ENCODE results near the gene SLC27A1.
A peak's percentile ranks its signal among the peaks of the same experiment; 100 is the strongest.

The SLC27A1 gene

DNA sequence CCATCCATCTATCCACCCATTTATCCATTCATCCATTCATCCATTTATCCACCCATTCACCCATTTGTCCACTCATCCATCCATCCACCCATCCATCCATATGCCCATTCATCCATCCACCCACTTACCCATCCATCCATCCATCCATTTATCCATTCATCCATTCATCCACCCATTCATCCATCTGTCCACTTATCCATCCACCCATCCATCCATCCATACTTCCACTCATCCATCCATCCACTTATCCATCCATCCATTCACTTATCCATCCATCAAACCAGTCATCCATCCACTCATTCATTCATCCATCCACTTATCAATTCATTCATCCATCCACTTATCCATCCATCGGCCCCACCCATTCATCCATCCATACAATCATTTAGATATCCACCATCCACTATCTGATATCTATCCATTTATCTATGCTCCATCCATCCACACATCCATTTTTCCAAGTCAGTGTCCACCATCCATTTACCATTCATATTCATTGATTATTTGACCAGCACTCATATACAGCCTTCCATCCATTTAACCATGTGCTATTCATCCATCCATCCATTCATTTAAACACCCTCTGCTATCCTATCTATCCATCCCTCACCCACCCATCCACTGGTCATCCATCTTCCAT, 24.7 kb upstream of the SLC27A1 start:
- no peaks in the 10 kb centered on the region for H3K27me3 ChIP-seq (ENCODE audit: control insufficient read depth in 1 of 2, insufficient read depth in 2 of 2, low read length in 2 of 2)
- H3K36me3 ChIP-seq (ENCODE audit: insufficient read depth, low read length) = no peaks in the 10 kb centered on the region
- H3K9me3 ChIP-seq (ENCODE audit: low read length) = no peaks in the 10 kb centered on the region
- H3K4me1 ChIP-seq (ENCODE audit: insufficient read depth, low read length) = no peaks in the 10 kb centered on the region
- no peak overlapping the region for H3K4me3 ChIP-seq (ENCODE audit: low read depth in 1 of 2, low read length in 2 of 2)
- H3K9ac ChIP-seq (ENCODE audit: low read length) = no peak overlapping the region
- H3K27ac ChIP-seq (ENCODE audit: low read depth, low read length) = no peak overlapping the region

DNA sequence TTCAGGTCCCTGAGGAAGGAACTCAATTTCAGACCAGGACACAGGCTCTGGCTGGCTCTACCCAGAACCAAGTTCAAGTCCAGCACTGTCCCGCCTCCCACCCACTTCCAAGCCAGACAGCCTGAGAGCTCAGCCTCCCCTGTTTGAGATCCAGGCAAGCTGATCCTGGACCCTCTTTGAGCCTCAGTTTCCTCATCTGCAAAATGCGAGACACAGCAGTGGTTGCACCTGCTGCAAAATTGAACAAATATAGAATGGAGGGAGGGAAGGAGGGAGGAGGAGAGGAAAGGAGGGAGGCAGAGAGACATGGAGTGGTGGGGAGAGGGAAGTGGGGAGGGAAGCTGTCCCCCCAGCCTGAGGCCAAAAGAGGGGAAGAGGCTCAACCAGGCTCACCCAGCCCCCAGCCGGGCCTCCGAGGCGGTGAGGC, 22.6 kb upstream of the SLC27A1 start:
- Histone ChIP-seq H3K4me3 (ENCODE audit: low read depth in 1 of 2, low read length in 2 of 2) (no peak overlapping the region), H3K36me3 (ENCODE audit: insufficient read depth, low read length) (no peaks in the 10 kb centered on the region), H3K9me3 (ENCODE audit: low read length) (no peaks in the 10 kb centered on the region), H3K27me3 (ENCODE audit: control insufficient read depth in 1 of 2, insufficient read depth in 2 of 2, low read length in 2 of 2) (no peaks in the 10 kb centered on the region), H3K4me1 (ENCODE audit: insufficient read depth, low read length) (no peaks in the 10 kb centered on the region), H3K9ac (ENCODE audit: low read length) (no peak overlapping the region), H3K27ac (ENCODE audit: low read depth, low read length) (no peak overlapping the region)

DNA sequence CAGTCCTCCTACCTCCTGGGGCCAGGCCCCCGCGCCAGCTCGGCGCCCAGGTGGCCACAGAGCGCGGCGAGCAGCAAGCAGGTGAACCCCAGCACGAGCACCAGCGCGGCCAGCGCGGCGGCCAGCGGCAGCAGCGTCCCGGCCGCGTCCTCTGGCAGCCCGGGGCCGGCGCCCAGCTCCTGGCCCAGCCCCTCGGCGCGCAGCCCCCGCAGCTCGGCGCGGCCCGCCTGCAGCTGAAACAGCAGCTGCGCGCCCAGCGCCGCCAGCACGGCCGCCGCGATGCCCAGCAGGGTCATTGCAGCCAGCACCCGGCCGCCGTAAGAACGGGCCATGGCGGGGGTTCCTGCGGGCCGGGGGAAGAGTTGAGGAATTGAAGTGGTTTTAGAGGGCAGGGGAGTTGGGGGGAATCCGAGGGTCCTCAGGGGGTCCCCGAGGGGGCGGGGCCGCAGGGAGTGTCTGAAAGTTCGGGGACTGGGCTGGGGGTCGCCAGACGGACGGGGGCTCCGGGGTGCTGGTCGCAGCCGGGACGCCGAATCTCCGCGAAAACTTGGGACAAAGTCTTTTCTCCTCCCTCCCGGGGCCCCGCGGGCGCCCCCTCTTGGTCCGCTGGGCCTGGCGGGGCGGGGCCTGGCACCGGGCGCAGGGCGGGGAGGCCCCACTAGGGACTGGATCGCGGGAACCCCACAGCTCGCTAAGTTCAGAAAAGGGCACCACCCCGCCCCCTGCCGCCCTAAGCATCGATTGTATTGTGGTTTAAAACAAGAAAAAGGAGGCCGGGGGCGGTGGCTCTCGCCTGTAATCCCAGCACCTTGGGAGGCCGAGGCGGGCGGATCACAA, 22.0 kb upstream of the SLC27A1 start, which contains the start of gene TMEM221:
TMEM221 (minus strand) TSS at position 538 of the 837 bp plus-strand sequence; CDS start at position 332, 206 bp downstream.
- Histone ChIP-seq H3K4me3 (ENCODE audit: low read depth in 1 of 2, low read length in 2 of 2) (peak within 1 kb of the TSS in 1 of 2 donors; percentile 61), H3K4me1 (ENCODE audit: insufficient read depth, low read length) (no peaks in the 10 kb centered on the region), H3K9ac (ENCODE audit: low read length) (no peak within 1 kb of the TSS), H3K27me3 (ENCODE audit: control insufficient read depth in 1 of 2, insufficient read depth in 2 of 2, low read length in 2 of 2) (no peaks in the 10 kb centered on the region), H3K9me3 (ENCODE audit: low read length) (no peaks in the 10 kb centered on the region), H3K27ac (ENCODE audit: low read depth, low read length) (no peak within 1 kb of the TSS), H3K36me3 (ENCODE audit: insufficient read depth, low read length) (no peaks in the 10 kb centered on the region)

DNA sequence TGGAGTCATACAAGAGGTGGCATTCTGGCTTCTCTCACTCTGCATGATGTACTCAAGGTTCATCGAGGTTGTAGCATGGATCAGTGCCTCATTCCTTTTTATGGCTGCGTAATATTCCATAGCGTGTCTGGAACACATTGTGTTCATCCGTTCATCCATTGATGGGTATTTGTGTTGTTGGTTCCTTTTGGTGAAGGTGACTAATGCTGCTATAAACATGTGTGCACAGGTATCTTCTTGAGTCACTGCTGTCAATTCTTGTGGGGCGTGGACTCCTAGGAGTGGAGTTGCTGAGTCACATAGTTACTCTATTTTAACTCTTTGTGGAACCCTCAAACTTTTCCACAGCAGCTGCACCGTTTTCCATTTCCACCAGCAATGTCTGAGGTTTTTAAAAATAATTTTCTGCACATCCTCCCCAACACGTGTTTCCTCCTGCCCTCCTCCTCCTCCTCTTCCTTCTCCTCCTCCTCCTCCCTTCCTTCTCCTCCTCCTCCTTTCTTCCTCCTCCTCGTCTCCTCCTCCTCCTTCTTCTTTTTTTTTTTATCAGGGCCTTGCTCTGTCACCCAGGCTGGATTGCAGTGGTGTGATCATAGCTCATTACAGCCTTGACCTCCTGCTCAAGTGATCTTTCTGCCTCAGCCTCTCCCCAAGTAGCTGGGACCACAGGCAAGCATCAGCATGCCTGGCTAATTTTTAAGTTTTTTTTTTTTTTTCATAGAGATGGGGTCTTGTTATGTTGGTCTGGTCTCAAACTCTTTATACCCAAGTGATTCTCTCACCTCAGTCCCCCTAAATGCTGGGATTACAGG, 19.9 kb upstream of the SLC27A1 start:
- H3K4me3 ChIP-seq (ENCODE audit: low read depth in 1 of 2, low read length in 2 of 2) = no peak overlapping the region
- H3K4me1 ChIP-seq (ENCODE audit: insufficient read depth, low read length) = no peaks in the 10 kb centered on the region
- H3K36me3 ChIP-seq (ENCODE audit: insufficient read depth, low read length) = no peaks in the 10 kb centered on the region
- H3K9ac ChIP-seq (ENCODE audit: low read length) = no peak overlapping the region
- H3K27me3 ChIP-seq (ENCODE audit: control insufficient read depth in 1 of 2, insufficient read depth in 2 of 2, low read length in 2 of 2) = peaks cover 7 to 10% of the 10 kb centered on the region in 2 donors
- no peak overlapping the region for H3K27ac ChIP-seq (ENCODE audit: low read depth, low read length)
- no peaks in the 10 kb centered on the region for H3K9me3 ChIP-seq (ENCODE audit: low read length)

DNA sequence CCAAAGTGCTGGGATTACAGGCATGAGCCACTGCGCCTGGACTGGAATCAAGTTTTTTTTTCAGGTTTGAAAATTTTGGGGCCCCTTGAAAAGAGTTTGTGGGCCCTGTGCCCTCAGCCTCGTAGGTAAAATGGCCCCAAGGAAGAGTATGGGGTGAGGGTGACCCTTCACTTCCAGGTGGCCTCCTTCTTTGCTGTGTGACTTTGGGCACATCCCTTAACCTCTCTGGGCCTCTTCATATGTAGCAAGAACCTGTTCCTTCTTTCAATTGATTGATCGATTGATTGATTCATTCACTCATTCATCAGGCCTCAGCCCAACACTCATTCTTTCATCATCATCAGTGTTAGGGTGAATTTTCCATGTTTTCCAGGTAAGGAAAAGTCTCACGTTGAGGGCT, 18.5 kb upstream of the SLC27A1 start:
- Histone ChIP-seq H3K27ac (ENCODE audit: low read depth, low read length) (no peak overlapping the region), H3K27me3 (ENCODE audit: control insufficient read depth in 1 of 2, insufficient read depth in 2 of 2, low read length in 2 of 2) (peaks cover 7 to 23% of the 10 kb centered on the region in 2 donors), H3K9me3 (ENCODE audit: low read length) (no peaks in the 10 kb centered on the region), H3K36me3 (ENCODE audit: insufficient read depth, low read length) (no peaks in the 10 kb centered on the region), H3K4me1 (ENCODE audit: insufficient read depth, low read length) (no peaks in the 10 kb centered on the region), H3K4me3 (ENCODE audit: low read depth in 1 of 2, low read length in 2 of 2) (no peak overlapping the region), H3K9ac (ENCODE audit: low read length) (no peak overlapping the region)

GRCh38 chr19:17454576-17455071, 15.7 kb upstream of the SLC27A1 start:
- Histone ChIP-seq H3K27ac (ENCODE audit: low read depth, low read length) (no peak overlapping the region), H3K4me3 (ENCODE audit: low read depth in 1 of 2, low read length in 2 of 2) (no peak overlapping the region), H3K4me1 (ENCODE audit: insufficient read depth, low read length) (no peaks in the 10 kb centered on the region), H3K36me3 (ENCODE audit: insufficient read depth, low read length) (no peaks in the 10 kb centered on the region), H3K9ac (ENCODE audit: low read length) (no peak overlapping the region), H3K27me3 (ENCODE audit: control insufficient read depth in 1 of 2, insufficient read depth in 2 of 2, low read length in 2 of 2) (peaks cover 7 to 29% of the 10 kb centered on the region in 2 donors), H3K9me3 (ENCODE audit: low read length) (no peaks in the 10 kb centered on the region)

DNA sequence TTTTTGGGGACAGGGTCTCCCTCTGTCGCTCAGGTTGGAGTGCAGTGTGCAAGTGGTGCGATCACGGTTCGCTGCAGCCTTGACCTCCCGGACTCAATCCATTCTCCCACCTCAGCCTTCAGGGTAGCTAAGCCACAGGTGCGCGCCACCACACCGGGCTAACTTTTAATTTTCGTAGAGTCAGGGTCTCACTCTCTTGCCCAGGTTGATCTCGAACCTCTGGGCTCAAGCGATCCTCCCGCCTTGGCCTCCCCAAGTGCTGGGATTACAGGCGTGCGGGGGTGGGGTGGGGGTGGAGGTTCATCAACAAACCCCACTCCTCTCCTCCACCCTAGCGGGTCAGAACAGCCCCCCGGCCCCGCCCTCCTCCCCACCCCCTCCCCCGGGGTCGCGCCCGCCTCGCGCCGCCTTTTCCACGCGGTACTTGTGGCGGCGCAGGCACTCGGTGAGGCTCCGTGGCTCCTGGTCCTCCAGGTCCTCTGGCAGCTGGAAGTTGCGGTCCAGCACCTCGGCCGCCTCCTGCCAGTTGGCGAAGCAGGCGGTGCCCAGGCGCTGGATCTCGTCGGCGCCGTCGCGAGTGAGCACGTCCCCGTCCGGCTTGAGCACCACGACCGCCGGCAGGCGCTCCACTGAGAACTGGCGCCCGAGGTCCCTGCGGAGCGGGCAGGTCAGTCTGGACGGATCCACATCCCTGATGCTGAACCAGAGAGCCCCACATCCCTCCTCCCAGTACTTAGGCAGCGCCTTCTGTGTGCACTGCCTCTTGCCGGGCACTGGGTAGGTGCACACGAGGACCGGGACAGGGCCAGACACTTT, 14.8 kb upstream of the SLC27A1 start:
- no peaks in the 10 kb centered on the region for H3K9me3 ChIP-seq (ENCODE audit: low read length)
- no peak overlapping the region for H3K4me3 ChIP-seq (ENCODE audit: low read depth in 1 of 2, low read length in 2 of 2)
- H3K9ac ChIP-seq (ENCODE audit: low read length) = no peak overlapping the region
- no peak overlapping the region for H3K27ac ChIP-seq (ENCODE audit: low read depth, low read length)
- no peaks in the 10 kb centered on the region for H3K4me1 ChIP-seq (ENCODE audit: insufficient read depth, low read length)
- H3K36me3 ChIP-seq (ENCODE audit: insufficient read depth, low read length) = no peaks in the 10 kb centered on the region
- peaks cover 7 to 36% of the 10 kb centered on the region in 2 donors for H3K27me3 ChIP-seq (ENCODE audit: control insufficient read depth in 1 of 2, insufficient read depth in 2 of 2, low read length in 2 of 2)

DNA sequence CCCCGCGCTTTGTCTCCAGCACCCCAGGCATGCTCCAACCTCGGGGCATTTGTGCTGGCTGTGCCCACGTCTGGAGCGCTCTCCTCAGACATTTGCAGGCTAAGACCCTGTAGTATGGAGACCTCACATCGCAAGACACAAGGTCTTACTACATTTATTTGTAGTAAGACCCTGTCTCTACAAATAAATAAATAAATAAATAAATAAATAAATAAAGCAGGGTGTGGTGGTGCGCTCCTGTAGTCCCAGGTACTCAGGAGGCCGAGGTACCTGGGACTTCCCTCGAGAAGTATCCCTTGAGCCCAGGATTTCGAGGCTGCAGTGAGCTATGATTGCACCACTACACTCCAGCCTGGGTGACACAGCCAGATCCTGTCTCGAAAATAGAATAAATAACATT, 14.2 kb upstream of the SLC27A1 start:
- Histone ChIP-seq H3K9ac (ENCODE audit: low read length) (no peak overlapping the region), H3K27me3 (ENCODE audit: control insufficient read depth in 1 of 2, insufficient read depth in 2 of 2, low read length in 2 of 2) (peaks cover 7 to 41% of the 10 kb centered on the region in 2 donors), H3K4me3 (ENCODE audit: low read depth in 1 of 2, low read length in 2 of 2) (no peak overlapping the region), H3K9me3 (ENCODE audit: low read length) (no peaks in the 10 kb centered on the region), H3K27ac (ENCODE audit: low read depth, low read length) (no peak overlapping the region), H3K4me1 (ENCODE audit: insufficient read depth, low read length) (no peaks in the 10 kb centered on the region), H3K36me3 (ENCODE audit: insufficient read depth, low read length) (no peaks in the 10 kb centered on the region)

GRCh38 chr19:17457616-17458015, 12.7 kb upstream of the SLC27A1 start:
- H3K4me1 ChIP-seq (ENCODE audit: insufficient read depth, low read length) = no peaks in the 10 kb centered on the region
- peaks cover 7 to 41% of the 10 kb centered on the region in 2 donors for H3K27me3 ChIP-seq (ENCODE audit: control insufficient read depth in 1 of 2, insufficient read depth in 2 of 2, low read length in 2 of 2)
- no peak overlapping the region for H3K9ac ChIP-seq (ENCODE audit: low read length)
- H3K27ac ChIP-seq (ENCODE audit: low read depth, low read length) = no peak overlapping the region
- no peak overlapping the region for H3K4me3 ChIP-seq (ENCODE audit: low read depth in 1 of 2, low read length in 2 of 2)
- no peaks in the 10 kb centered on the region for H3K9me3 ChIP-seq (ENCODE audit: low read length)
- no peaks in the 10 kb centered on the region for H3K36me3 ChIP-seq (ENCODE audit: insufficient read depth, low read length)

- H3K9me3 ChIP-seq (ENCODE audit: low read length) = no peaks in the 10 kb centered on the region
- H3K4me1 ChIP-seq (ENCODE audit: insufficient read depth, low read length) = no peaks in the 10 kb centered on the region
- H3K36me3 ChIP-seq (ENCODE audit: insufficient read depth, low read length) = no peaks in the 10 kb centered on the region
- H3K4me3 ChIP-seq (ENCODE audit: low read depth in 1 of 2, low read length in 2 of 2) = no peak overlapping the region
- no peak overlapping the region for H3K27ac ChIP-seq (ENCODE audit: low read depth, low read length)
- H3K27me3 ChIP-seq (ENCODE audit: control insufficient read depth in 1 of 2, insufficient read depth in 2 of 2, low read length in 2 of 2) = peaks cover 7 to 40% of the 10 kb centered on the region in 2 donors
- H3K9ac ChIP-seq (ENCODE audit: low read length) = no peak overlapping the region
Observed at GRCh38 chr19:17458970-17459369, 11.4 kb upstream of the SLC27A1 start.

Measured in muscle layer of colon (tissue), 2 donors.